ENCODE data around the gene IRF5. TPM values are rescaled to one million over a fixed set of nuclear protein-coding genes. Genes with fewer than 3 reads are reported as not detected.

The IRF5 gene
- total RNA-seq, 4 donors from 2014 or later: 8.9 to 22.8 (median 18.6) TPM

GRCh38 chr7:128919881-128920799 lies 17.6 kb upstream of the IRF5 start:
- peaks cover 45% of the 10 kb centered on the region for H3K27me3 ChIP-seq
- no peak overlapping the region for H3K4me3 ChIP-seq
- H3K36me3 ChIP-seq: no peaks in the 10 kb centered on the region
- H3K4me1 ChIP-seq: peaks cover 9% of the 10 kb centered on the region
- H3K9me3 ChIP-seq: no peaks in the 10 kb centered on the region
- WGBS: 54% methylated on average over 14 of the region's 14 CpGs
- H3K27ac ChIP-seq: no peak overlapping the region
- TF ChIP-seq, protein P1, sequence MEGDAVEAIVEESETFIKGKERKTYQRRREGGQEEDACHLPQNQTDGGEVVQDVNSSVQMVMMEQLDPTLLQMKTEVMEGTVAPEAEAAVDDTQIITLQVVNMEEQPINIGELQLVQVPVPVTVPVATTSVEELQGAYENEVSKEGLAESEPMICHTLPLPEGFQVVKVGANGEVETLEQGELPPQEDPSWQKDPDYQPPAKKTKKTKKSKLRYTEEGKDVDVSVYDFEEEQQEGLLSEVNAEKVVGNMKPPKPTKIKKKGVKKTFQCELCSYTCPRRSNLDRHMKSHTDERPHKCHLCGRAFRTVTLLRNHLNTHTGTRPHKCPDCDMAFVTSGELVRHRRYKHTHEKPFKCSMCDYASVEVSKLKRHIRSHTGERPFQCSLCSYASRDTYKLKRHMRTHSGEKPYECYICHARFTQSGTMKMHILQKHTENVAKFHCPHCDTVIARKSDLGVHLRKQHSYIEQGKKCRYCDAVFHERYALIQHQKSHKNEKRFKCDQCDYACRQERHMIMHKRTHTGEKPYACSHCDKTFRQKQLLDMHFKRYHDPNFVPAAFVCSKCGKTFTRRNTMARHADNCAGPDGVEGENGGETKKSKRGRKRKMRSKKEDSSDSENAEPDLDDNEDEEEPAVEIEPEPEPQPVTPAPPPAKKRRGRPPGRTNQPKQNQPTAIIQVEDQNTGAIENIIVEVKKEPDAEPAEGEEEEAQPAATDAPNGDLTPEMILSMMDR (IDR thresholded peaks at IDR 0.05): no peak
- no peak for TF ChIP-seq POLR2A (IDR thresholded peaks at IDR 0.05)
- no peak for TF ChIP-seq POLR2AphosphoS5 (IDR thresholded peaks at IDR 0.05)
- TF ChIP-seq EP300 (IDR thresholded peaks at IDR 0.05): no peak
- peak in 1 of 2 donors; percentile 41 for DNase-seq (ENCODE audit: low spot score in 2 of 2)

- peak in 1 of 2 donors; percentile 74 for DNase-seq (ENCODE audit: low spot score in 2 of 2)
- TF ChIP-seq POLR2A (IDR thresholded peaks at IDR 0.05): no peak
- no peak for TF ChIP-seq POLR2AphosphoS5 (IDR thresholded peaks at IDR 0.05)
- TF ChIP-seq EP300 (IDR thresholded peaks at IDR 0.05): no peak
- TF ChIP-seq, protein P1 (IDR thresholded peaks at IDR 0.05): no peak
- Histone ChIP-seq H3K27ac (no peak overlapping the region), H3K27me3 (peaks cover 36% of the 10 kb centered on the region), H3K4me1 (peaks cover under 1% of the 10 kb centered on the region), H3K4me3 (no peak overlapping the region), H3K9me3 (no peaks in the 10 kb centered on the region), H3K36me3 (no peaks in the 10 kb centered on the region)
- WGBS: 56% methylated on average over 13 of the region's 13 CpGs
These were observed 16.7 kb upstream of the IRF5 start for GRCh38 chr7:128920913-128921582.

GRCh38 chr7:128921866-128922440 lies 15.8 kb upstream of the IRF5 start:
- TF ChIP-seq POLR2AphosphoS5 (IDR thresholded peaks at IDR 0.05) (no peak), EP300 (IDR thresholded peaks at IDR 0.05) (no peak), POLR2A (IDR thresholded peaks at IDR 0.05) (no peak)
- TF ChIP-seq, protein P1 (IDR thresholded peaks at IDR 0.05): no peak
- H3K9me3 ChIP-seq: no peaks in the 10 kb centered on the region
- H3K36me3 ChIP-seq: no peaks in the 10 kb centered on the region
- WGBS: 79% methylated on average over 9 of the region's 9 CpGs
- H3K27ac ChIP-seq: no peak overlapping the region
- H3K4me3 ChIP-seq: no peak overlapping the region
- no peaks in the 10 kb centered on the region for H3K4me1 ChIP-seq
- peak; percentile 40 to 67 for DNase-seq (ENCODE audit: low spot score in 2 of 2)
- peaks cover 26% of the 10 kb centered on the region for H3K27me3 ChIP-seq

DNA sequence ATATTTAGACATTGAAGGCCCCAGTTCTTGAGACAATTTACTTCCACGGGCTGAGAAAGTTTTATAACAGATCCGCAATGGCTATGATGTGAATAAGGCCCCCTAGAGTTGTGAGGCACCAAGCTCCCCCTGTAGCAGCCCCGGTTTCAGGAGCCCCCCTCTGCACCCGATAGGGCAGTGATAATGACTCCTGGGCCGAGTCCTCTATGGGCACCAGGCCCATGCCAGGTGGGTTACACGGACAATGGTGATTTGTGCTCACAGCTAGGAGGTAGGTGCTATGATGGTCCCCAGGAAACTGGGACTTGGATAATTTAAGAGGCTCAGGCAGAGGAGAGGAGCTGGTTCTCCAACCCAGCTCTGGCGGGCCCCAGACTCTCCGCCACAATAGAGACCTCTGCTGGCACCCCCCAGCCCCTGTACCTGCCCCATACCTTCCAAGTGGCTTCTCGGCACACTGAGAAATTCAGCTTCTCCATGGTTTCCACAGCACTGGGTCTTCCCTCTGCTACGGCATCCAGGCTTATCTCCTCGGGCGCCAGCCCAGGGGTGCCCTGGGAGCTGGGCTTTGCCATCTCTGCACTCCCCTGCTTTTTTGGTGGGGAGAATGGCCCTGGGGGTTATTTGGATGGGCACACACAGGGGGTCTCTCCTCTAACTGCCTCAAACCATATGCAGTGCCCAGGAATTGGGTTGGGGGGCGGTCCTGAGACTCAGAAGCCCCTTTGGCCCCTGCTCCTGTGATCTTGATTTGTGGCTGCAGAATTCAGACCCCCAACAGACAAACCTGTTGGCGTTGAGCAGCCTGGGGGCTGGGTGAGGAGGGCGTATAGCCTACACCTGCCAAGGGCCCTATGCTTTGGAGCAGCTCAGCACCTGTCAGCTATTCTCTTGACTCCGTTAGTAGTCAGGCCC lies 15.0 kb upstream of the IRF5 start:
- peak; percentile 30 to 38 for DNase-seq (ENCODE audit: low spot score in 2 of 2)
- Histone ChIP-seq H3K36me3 (no peaks in the 10 kb centered on the region), H3K4me3 (no peak overlapping the region), H3K4me1 (no peaks in the 10 kb centered on the region), H3K27ac (no peak overlapping the region), H3K9me3 (no peaks in the 10 kb centered on the region), H3K27me3 (peaks cover 24% of the 10 kb centered on the region)
- WGBS: 79% methylated on average over 6 of the region's 16 CpGs
- TF ChIP-seq, protein P1 (IDR thresholded peaks at IDR 0.05): no peak
- TF ChIP-seq POLR2A (IDR thresholded peaks at IDR 0.05) (no peak), EP300 (IDR thresholded peaks at IDR 0.05) (no peak), POLR2AphosphoS5 (IDR thresholded peaks at IDR 0.05) (no peak)

Data from suprapubic skin (tissue), 4 donors.